Thoracic aorta (tissue), 2 donors: ENCODE data around the gene XKRX. TPM values are rescaled to one million over a fixed set of nuclear protein-coding genes. Genes with fewer than 3 reads are reported as not detected.

Experiments used
- ATAC-seq: fragments of 150-250 bp; one replicate; pipeline ENCODE4 v1.8.0; 2017; ENCODE audit warnings: low read depth; ENCODE audit not compliant: insufficient number of reproducible peaks, low FRiP score
- DNase-seq: peaks from one replicate; pipeline ENCODE4 v3.0.0-alpha.2; 2020; ENCODE audit warnings: low spot score
- H3K27ac ChIP-seq, 2 donors: fragments of 200-600 bp; sonication (generic); 1 replicate in 1 of 2; 2 replicates in 1 of 2; pipeline ENCODE4 v1.5.1; 2016; ENCODE audit warnings: mild to moderate bottlenecking in 2 of 2, moderate library complexity in 2 of 2
- H3K27me3 ChIP-seq: fragments of 200-600 bp; sonication (generic); replicated peaks from 2 replicates; pipeline ENCODE4 v1.6.0; 2016; ENCODE audit warnings: mild to moderate bottlenecking; ENCODE audit not compliant: insufficient read depth
- H3K36me3 ChIP-seq: fragments of 200-600 bp; sonication (generic); one replicate; pipeline ENCODE4 v1.5.1; 2016
- H3K4me1 ChIP-seq, 2 donors: fragments of 200-600 bp; sonication (generic); 1 replicate in 1 of 2; 2 replicates in 1 of 2; pipeline versions ENCODE4 v1.5.1 to v1.6.0; 2016; ENCODE audit warnings: low read depth in 2 of 2, mild to moderate bottlenecking in 1 of 2; ENCODE audit not compliant: control insufficient read depth in 1 of 2
- H3K4me3 ChIP-seq: fragments of 200-600 bp; sonication (generic); 2 replicates; pipeline ENCODE4 v1.5.1; 2016; ENCODE audit warnings: mild to moderate bottlenecking
- H3K9me3 ChIP-seq: fragments of 200-600 bp; sonication (generic); 2 replicates; pipeline ENCODE4 v1.5.1; 2016
- total RNA-seq, 2 donors: library from RNA; depleted of rRNA; stranded (reverse); fragments of >200 nt; gene quantifications; one replicate each; pipeline versions ENCODE4 v1.1.0 to v1.2.3, GENCODE V29; 2016
- TF ChIP-seq, protein P1 (sequence below): fragments of 200-600 bp; sonication (generic); IDR thresholded peaks from one replicate; pipeline ENCODE4 v1.5.1; 2019; ENCODE audit warnings: antibody characterized with exemption

The XKRX gene
- total RNA-seq, 2 donors from 2014 or later = 0.14 to 1.6 TPM

DNA sequence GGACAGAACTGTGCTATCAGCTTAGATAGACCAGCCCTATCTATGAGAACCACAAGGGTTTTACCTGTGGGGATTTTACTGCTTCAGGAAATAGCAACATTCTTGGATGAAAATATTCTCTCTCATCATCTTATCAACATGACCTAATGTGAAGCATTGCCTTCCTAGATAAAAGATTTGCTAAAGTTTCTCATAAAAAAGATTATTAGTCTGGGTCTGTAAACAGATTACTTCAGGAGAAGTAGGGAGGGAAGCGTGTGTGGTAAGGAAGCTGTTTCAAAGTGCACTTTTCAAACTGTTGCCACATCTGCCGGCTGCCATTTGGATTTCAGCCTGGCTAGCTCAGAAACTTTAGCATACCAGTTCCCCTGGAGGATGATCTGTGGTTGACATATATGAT lies 54.4 kb downstream of the XKRX start, which contains the start of gene NOX1:
Gene NOX1 (minus strand): TSS at position 35 of the 400 bp plus-strand sequence. CDS start 220 bp downstream, outside the sequence.
- H3K27ac ChIP-seq = no peak within 1 kb of the TSS
- H3K27me3 ChIP-seq = no peaks in the 10 kb centered on the region
- TF ChIP-seq, protein P1, sequence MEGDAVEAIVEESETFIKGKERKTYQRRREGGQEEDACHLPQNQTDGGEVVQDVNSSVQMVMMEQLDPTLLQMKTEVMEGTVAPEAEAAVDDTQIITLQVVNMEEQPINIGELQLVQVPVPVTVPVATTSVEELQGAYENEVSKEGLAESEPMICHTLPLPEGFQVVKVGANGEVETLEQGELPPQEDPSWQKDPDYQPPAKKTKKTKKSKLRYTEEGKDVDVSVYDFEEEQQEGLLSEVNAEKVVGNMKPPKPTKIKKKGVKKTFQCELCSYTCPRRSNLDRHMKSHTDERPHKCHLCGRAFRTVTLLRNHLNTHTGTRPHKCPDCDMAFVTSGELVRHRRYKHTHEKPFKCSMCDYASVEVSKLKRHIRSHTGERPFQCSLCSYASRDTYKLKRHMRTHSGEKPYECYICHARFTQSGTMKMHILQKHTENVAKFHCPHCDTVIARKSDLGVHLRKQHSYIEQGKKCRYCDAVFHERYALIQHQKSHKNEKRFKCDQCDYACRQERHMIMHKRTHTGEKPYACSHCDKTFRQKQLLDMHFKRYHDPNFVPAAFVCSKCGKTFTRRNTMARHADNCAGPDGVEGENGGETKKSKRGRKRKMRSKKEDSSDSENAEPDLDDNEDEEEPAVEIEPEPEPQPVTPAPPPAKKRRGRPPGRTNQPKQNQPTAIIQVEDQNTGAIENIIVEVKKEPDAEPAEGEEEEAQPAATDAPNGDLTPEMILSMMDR = no peak
- H3K9me3 ChIP-seq = no peaks in the 10 kb centered on the region
- ATAC-seq (no peak), DNase-seq (no peak)
- no peak within 1 kb of the TSS for H3K4me3 ChIP-seq
- no peaks in the 10 kb centered on the region for H3K4me1 ChIP-seq
- no peaks in the 10 kb centered on the region for H3K36me3 ChIP-seq

DNA sequence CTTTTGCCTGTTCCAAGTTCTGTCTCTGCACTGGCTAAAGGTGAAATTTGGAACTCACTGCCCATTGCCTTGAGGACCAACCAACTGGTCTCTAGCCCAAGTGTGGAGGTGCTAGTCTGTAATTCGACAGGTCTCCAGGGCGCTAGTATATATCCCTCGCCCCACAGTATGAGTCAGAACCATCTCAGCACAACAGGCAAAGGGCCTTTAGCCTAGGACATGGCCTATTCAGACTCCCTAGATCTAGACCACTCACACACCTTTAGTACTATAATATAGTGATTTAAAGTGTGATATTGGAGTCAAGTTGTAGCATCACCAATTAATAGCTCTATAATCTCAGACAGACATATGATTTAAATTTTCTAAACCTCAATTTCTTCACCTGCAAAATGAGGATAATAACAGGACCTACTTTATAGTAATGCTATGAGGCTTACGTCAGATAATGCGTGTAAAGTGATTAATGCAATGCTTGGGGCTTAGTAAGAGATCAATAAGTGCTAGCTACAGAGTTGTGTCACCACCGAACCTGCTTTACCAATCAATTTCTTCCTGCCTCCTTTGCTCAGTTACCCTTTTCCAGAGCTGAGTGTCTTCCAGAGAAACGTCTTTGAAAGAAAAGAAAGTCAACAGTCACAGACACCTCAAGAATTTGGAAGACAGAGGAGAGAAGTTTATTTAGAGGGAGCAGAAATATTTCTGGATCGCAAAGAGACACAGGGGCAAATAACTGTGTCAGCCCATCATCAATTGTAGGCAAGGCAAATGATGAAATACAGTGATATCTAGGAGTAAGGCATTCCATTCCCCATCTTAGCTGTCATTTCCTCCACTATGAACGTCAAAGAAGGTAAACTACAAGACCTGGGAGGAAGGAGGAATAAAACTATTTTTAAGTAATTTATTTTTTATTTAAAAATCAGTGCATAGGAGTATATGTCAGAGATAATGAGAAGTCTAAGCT lies 56.8 kb downstream of the XKRX start:
- DNase-seq (no peak), ATAC-seq (no peak)
- no peaks in the 10 kb centered on the region for H3K9me3 ChIP-seq
- TF ChIP-seq, protein P1 = no peak
- no peaks in the 10 kb centered on the region for H3K36me3 ChIP-seq
- no peak overlapping the region for H3K4me3 ChIP-seq
- no peaks in the 10 kb centered on the region for H3K27me3 ChIP-seq
- no peak overlapping the region for H3K27ac ChIP-seq
- H3K4me1 ChIP-seq = no peaks in the 10 kb centered on the region

DNA sequence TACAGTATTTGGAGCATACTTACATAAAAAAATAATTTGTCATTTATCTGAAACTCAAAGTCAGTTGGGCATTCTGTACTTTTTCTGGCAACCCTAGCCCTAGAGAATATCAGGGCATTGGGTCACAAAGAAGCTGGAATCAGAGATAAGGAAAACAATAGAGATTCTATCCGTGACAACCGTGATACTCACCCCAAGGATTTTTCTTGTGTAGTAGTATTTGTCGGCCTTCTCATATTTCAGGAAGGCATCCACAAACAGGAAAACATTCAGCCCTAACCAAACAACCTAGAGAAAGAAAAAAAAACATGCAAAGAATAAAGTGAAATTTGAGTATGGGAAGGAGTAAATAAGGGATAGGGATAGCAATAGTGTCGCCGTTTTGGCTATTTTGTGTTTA lies 58.2 kb downstream of the XKRX start:
- Histone ChIP-seq H3K4me1 (no peaks in the 10 kb centered on the region), H3K4me3 (no peak overlapping the region), H3K9me3 (no peaks in the 10 kb centered on the region), H3K27ac (no peak overlapping the region), H3K36me3 (no peaks in the 10 kb centered on the region), H3K27me3 (no peaks in the 10 kb centered on the region)
- TF ChIP-seq, protein P1 = no peak
- no peak for ATAC-seq
- no peak for DNase-seq

DNA sequence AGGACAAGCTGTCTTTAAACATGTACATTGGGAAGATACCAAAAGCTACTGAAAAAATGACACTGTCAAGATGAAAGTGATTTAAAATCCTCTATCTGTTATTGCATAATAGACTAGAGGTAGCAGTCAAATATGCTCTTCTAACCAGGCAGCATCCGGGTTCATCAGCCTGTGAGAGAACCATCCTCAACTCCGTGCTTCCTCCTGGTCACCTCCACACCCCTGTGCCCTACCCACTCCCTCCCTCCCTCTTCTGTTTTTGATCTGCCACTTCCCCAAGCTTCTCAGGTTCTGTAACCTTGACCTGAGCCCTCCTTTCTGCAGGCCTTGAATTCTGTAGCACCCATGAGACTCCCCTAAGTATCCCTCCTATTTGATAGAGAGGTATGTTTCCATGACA lies 60.4 kb downstream of the XKRX start:
- no peaks in the 10 kb centered on the region for H3K4me1 ChIP-seq
- no peak overlapping the region for H3K27ac ChIP-seq
- H3K9me3 ChIP-seq = no peaks in the 10 kb centered on the region
- no peaks in the 10 kb centered on the region for H3K36me3 ChIP-seq
- no peak overlapping the region for H3K4me3 ChIP-seq
- ATAC-seq (no peak), DNase-seq (no peak)
- TF ChIP-seq, protein P1 = no peak
- H3K27me3 ChIP-seq = no peaks in the 10 kb centered on the region

DNA sequence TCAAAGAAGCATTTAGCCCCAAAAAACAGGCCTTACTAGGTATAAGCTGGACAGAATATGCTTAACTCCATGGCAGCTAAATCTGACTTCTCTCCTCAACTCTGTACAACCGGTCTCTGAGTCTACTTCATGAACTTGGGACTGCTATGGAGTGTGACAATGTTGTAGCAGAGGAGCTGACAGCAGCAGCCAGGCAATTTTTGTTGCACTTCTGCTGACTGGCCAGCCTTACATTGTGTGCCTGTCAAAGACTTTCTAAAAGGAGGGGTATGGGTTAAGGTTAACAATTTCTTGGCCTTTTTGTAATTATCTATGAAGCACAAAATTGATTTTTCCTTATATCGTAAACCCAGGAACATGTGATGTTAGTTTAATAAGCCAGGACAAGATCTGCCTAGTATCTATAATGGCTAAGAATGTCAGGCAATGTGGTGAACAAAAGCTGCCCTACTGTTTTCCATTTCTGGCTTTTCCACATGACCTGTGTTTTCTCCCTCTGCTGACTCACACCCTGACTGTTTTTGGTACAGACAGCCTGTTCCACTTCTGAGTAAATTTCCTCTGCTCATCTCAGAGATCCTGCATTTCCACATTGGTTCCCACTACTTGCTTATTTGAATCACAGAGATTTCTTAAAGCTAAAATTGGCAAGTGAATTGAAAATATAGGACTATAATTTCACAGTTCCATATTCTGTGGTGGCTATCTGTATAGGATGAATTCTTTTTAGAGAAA lies 63.9 kb downstream of the XKRX start:
- H3K27ac ChIP-seq = no peak overlapping the region
- TF ChIP-seq, protein P1 = no peak
- ATAC-seq (no peak), DNase-seq (no peak)
- H3K9me3 ChIP-seq = no peaks in the 10 kb centered on the region
- no peaks in the 10 kb centered on the region for H3K27me3 ChIP-seq
- H3K36me3 ChIP-seq = no peaks in the 10 kb centered on the region
- no peaks in the 10 kb centered on the region for H3K4me1 ChIP-seq
- no peak overlapping the region for H3K4me3 ChIP-seq
